ENCODE measurements around the gene PANX2. TPM values are rescaled to one million over a fixed set of nuclear protein-coding genes. Genes with fewer than 3 reads are reported as not detected.
A peak's percentile ranks its signal among the peaks of the same experiment; 100 is the strongest.
"Not testable (repeated sequence)": the region's sequence is repeated elsewhere in the genome, so short reads cannot be mapped to it uniquely, and the experiment has no call there.

PANX2 gene
- total RNA-seq, 3 donors from 2014 or later, result 0.64 to 2.0 (median 1.8) TPM

DNA sequence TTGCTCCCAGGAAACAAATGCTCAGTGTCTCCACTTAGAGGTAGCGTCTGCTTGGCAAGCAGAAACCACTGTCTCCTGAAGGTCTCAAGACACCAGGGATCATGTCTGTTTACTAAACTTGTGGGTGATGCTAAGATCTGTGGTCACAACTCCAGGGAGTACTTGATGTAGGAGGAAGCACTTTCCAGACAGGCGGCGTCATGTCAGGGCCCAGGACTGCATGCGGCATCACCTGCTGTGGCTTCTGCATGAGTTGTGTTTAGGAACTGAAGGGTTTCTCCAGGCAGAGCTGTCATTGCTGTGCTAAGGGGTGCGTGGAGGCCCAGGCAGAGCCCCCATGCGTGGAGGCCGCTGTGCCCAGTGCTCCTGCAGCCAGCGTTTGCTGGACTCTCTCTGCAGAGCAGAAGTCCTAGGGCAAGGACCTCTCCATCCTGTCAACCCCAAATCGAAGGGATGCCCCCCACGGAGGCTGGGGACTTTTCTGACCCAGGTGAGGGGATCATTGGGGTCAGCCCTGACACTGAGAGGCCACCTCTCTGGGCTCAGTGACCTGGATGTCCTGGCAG lies 8.1 kb upstream of the PANX2 start:
- Histone ChIP-seq H3K27ac (no peak overlapping the region), H3K9me3 (no peaks in the 10 kb centered on the region), H3K36me3 (no peaks in the 10 kb centered on the region), H3K27me3 (no peaks in the 10 kb centered on the region), H3K4me1 (no peaks in the 10 kb centered on the region), H3K4me3 (no peak overlapping the region)
- TF ChIP-seq, protein P1, sequence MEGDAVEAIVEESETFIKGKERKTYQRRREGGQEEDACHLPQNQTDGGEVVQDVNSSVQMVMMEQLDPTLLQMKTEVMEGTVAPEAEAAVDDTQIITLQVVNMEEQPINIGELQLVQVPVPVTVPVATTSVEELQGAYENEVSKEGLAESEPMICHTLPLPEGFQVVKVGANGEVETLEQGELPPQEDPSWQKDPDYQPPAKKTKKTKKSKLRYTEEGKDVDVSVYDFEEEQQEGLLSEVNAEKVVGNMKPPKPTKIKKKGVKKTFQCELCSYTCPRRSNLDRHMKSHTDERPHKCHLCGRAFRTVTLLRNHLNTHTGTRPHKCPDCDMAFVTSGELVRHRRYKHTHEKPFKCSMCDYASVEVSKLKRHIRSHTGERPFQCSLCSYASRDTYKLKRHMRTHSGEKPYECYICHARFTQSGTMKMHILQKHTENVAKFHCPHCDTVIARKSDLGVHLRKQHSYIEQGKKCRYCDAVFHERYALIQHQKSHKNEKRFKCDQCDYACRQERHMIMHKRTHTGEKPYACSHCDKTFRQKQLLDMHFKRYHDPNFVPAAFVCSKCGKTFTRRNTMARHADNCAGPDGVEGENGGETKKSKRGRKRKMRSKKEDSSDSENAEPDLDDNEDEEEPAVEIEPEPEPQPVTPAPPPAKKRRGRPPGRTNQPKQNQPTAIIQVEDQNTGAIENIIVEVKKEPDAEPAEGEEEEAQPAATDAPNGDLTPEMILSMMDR (IDR thresholded peaks at IDR 0.05), result no peak
- TF ChIP-seq POLR2AphosphoS5 (IDR thresholded peaks at IDR 0.05), result no peak
- TF ChIP-seq POLR2A (IDR thresholded peaks at IDR 0.05), result no peak
- intact Hi-C loops (cut with DNase I; ENCODE audit: low total_unique reads), result no loop called here
- DNase-seq (ENCODE audit: low spot score in 2 of 2), result no peak

DNA sequence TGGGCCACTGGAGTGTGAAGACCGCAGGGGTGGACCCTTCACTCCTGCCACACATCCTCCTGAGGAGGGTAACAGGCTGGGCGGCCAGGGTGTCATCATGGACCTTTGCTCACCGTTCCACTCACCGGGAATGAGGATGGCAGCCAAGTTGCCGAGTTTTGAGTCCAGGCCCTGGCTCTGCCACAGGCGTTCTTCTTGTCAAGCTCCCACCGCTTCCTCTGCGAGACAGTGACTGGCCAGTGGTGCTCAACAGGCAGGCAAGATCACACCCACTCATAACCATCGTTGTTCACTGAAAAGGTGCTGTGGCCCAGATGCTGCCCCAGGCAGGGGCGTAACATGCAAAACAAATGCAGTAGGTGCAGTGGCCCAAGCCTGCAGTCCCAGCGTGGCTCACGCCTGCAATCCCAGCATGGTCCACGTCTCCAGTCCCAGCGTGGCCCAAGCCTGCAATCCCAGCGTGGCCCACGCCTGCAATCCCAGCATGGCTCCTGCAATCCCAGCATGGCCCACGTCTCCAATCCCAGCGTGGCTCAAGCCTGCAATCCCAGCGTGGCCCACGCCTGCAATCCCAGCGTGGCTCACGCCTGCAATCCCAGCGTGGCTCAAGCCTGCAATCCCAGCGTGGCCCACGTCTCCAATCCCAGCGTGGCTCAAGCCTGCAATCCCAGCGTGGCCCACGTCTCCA lies 5.0 kb upstream of the PANX2 start:
- Histone ChIP-seq H3K4me1 (no peaks in the 10 kb centered on the region), H3K36me3 (no peaks in the 10 kb centered on the region), H3K27ac (no peak overlapping the region), H3K27me3 (no peaks in the 10 kb centered on the region), H3K9me3 (no peaks in the 10 kb centered on the region), H3K4me3 (no peak overlapping the region)
- intact Hi-C loops (cut with DNase I; ENCODE audit: low total_unique reads), result no loop called here
- DNase-seq (ENCODE audit: low spot score in 2 of 2), result no peak
- no peak for TF ChIP-seq POLR2AphosphoS5 (IDR thresholded peaks at IDR 0.05)
- TF ChIP-seq POLR2A (IDR thresholded peaks at IDR 0.05), result no peak

DNA sequence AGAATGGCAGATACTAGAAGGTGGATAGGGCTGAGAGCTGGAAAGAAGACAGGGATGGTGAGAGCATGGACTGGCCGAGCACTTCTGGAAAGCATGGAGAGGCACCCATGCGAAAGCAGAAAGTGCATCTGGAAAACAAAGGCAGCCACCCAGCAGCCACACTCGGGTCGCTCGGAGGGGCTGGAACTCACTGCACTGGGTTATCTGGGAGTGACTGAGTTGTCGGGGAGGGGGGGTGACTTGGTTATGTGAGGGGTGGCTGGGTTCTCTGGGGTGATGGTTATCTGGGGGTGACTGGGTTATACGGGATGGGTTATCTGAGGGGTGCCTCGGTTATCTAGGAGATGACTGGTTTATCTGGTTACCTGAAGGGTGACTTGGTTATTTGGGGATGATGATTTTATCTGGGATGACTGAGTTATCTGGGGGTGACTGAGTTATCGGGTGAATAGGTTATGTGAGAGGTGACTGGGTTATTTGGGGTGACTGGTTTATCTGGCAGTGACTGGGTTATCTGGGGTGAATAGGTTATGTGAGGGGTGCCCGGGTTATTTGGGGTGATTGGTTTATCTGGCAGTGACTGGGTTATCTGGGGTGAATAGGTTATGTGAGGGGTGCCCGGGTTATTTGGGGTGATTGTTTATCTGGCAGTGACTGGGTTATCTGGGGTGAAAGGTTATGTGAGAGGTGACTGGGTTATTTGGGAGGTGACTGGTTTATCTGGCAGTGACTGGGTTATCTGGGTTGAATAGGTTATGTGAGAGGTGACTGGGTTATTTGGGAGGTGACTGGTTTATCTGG lies 2.6 kb upstream of the PANX2 start:
- no peaks in the 10 kb centered on the region for H3K9me3 ChIP-seq
- intact Hi-C loops (cut with DNase I; ENCODE audit: low total_unique reads), result no loop called here
- DNase-seq (ENCODE audit: low spot score in 2 of 2), result no peak

DNA sequence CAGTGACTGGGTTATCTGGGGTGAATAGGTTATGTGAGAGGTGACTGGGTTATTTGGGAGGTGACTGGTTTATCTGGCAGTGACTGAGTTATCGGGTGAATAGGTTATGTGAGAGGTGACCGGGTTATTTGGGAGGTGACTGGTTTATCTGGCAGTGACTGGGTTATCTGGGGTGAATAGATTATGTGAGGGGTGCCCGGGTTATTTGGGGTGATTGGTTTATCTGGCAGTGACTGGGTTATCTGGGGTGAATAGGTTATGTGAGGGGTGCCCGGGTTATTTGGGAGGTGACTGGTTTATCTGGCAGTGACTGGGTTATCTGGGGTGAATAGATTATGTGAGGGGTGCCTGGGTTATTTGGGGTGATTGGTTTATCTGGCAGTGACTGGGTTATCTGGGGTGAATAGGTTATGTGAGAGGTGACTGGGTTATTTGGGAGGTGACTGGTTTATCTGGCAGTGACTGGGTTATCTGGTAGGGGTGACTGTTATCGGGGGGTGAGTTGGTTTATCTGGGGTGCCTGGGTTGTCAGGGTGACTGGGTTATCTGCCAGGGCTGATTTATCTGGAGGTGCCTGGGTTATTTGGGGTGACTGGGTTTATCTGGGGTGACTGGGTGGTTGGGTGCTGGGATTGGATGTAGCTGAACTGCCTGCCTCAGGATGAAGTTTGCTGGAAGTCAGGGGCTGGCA lies 1.9 kb upstream of the PANX2 start:
- H3K27ac ChIP-seq; intact Hi-C loops (cut with DNase I; ENCODE audit: low total_unique reads); DNase-seq (ENCODE audit: low spot score in 2 of 2); H3K36me3 ChIP-seq; H3K4me3 ChIP-seq; H3K27me3 ChIP-seq; H3K9me3 ChIP-seq; H3K4me1 ChIP-seq: not testable (repeated sequence)

More for the DNA sequence above, 2.6 kb upstream of the PANX2 start:
- H3K36me3 ChIP-seq, result no peaks in the 10 kb centered on the region
- no peak overlapping the region for H3K4me3 ChIP-seq
- no peaks in the 10 kb centered on the region for H3K4me1 ChIP-seq
- TF ChIP-seq POLR2A (IDR thresholded peaks at IDR 0.05), result no peak
- no peaks in the 10 kb centered on the region for H3K27me3 ChIP-seq
- no peak overlapping the region for H3K27ac ChIP-seq

DNA sequence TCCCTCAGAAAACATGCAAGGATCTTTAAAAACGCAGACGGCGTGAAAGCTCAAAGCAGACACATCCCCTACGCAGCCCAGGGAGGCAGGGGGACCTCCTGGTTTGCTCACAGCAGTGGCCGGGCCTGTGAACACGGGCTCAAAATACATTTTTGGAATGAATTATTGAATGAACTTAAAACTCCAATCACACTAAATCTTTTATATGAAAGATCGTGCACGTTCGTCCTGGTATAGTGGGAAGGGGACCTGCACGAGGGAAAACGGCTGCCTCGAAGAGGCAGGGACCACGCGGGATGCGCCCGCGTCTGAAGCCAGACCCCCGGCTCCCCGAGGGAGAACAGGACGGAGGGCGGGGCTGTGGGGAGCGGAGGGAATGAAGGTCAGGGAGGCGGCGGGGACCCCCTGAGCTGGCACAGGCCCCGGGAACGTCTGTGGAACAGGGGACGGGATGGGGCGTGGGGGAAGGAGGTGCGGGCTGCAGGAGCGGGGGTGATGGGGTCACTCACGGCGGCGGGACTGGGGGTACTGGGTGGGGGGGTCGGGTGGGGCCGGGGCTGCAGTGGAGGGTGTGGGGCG lies 1.3 kb upstream of the PANX2 start:
- Histone ChIP-seq H3K4me1 (no peaks in the 10 kb centered on the region), H3K27me3 (no peaks in the 10 kb centered on the region), H3K4me3 (peak overlapping the region in 2 of 3 donors; percentile 64 to 88), H3K9me3 (no peaks in the 10 kb centered on the region), H3K36me3 (no peaks in the 10 kb centered on the region), H3K27ac (no peak overlapping the region)
- DNase-seq (ENCODE audit: low spot score in 2 of 2), result no peak
- intact Hi-C loops (cut with DNase I; ENCODE audit: low total_unique reads), result no loop called here
- TF ChIP-seq, protein P1 (IDR thresholded peaks at IDR 0.05), result no peak

DNA sequence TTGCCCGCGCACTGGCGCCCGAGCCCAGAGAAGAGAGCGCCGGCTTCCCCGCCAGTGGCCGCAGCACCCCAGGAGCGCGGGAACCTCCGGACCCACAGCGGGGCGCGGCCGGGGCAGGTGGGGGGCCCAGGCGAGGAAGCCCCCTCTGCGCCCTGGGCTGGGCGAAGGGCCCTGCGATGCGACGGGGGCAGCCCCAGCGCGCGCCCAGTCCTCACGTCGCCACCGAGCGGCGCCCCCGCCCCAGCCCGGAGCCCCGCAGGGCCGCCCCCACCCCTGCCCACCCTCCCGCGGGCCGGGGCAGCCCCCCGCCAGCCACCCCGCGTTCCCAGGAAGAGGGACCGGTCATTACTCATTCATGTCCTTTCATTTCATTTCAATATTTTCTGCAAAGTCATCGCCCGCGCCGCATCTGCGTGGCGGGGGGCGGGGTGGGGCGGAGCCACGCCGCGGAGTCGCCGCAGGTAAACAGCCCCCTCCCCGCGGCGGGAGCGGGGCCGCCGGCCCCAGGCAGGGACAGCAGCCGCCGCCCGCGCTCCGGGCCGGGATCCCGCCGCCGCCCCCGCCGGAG lies 673 bp upstream of the PANX2 start:
- no peaks in the 10 kb centered on the region for H3K36me3 ChIP-seq
- no peaks in the 10 kb centered on the region for H3K9me3 ChIP-seq
- peak overlapping the region; percentile 38 to 88 (median 64) for H3K4me3 ChIP-seq
- intact Hi-C loops (cut with DNase I; ENCODE audit: low total_unique reads), result no loop called here
- no peak overlapping the region for H3K27ac ChIP-seq
- H3K27me3 ChIP-seq, result no peaks in the 10 kb centered on the region
- no peak for DNase-seq (ENCODE audit: low spot score in 2 of 2)
- TF ChIP-seq POLR2AphosphoS5 (IDR thresholded peaks at IDR 0.05) (no peak), POLR2A (IDR thresholded peaks at IDR 0.05) (no peak)
- TF ChIP-seq, protein P1 (IDR thresholded peaks at IDR 0.05), result no peak
- no peaks in the 10 kb centered on the region for H3K4me1 ChIP-seq

Measured in breast epithelium (tissue), 4 donors.